Measurements from ENCODE around the gene FOXO3. TPM values are rescaled to one million over a fixed set of nuclear protein-coding genes. Genes with fewer than 3 reads are reported as not detected.
"Not testable (repeated sequence)": the region's sequence is repeated elsewhere in the genome, so short reads cannot be mapped to it uniquely, and the experiment has no call there.

Gene FOXO3
- total RNA-seq, 6 experiments from 2014 or later: 21.1 to 28.9 (median 24.2) TPM

GRCh38 chr6:108557494-108558371 lies 3.0 kb upstream of the FOXO3 start:
- Mint-ChIP-seq H3K27me3 (ENCODE audit: insufficient read depth) (peaks cover 13% of the 10 kb centered on the region), H3K4me1 (ENCODE audit: low read depth) (peaks cover 27% of the 10 kb centered on the region), H3K27ac (peak overlapping the region; percentile 88), H3K36me3 (ENCODE audit: low read depth) (peaks cover 12% of the 10 kb centered on the region), H3K4me3 (peak overlapping the region; percentile 96), H3K9me3 (no peaks in the 10 kb centered on the region)
- TF ChIP-seq, protein P1, sequence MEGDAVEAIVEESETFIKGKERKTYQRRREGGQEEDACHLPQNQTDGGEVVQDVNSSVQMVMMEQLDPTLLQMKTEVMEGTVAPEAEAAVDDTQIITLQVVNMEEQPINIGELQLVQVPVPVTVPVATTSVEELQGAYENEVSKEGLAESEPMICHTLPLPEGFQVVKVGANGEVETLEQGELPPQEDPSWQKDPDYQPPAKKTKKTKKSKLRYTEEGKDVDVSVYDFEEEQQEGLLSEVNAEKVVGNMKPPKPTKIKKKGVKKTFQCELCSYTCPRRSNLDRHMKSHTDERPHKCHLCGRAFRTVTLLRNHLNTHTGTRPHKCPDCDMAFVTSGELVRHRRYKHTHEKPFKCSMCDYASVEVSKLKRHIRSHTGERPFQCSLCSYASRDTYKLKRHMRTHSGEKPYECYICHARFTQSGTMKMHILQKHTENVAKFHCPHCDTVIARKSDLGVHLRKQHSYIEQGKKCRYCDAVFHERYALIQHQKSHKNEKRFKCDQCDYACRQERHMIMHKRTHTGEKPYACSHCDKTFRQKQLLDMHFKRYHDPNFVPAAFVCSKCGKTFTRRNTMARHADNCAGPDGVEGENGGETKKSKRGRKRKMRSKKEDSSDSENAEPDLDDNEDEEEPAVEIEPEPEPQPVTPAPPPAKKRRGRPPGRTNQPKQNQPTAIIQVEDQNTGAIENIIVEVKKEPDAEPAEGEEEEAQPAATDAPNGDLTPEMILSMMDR (IDR thresholded peaks at IDR 0.05): 0 out of 2 replicates have a peak, but pooled peaks have one; percentile 28
- DNase-seq: peak; percentile 61

DNA sequence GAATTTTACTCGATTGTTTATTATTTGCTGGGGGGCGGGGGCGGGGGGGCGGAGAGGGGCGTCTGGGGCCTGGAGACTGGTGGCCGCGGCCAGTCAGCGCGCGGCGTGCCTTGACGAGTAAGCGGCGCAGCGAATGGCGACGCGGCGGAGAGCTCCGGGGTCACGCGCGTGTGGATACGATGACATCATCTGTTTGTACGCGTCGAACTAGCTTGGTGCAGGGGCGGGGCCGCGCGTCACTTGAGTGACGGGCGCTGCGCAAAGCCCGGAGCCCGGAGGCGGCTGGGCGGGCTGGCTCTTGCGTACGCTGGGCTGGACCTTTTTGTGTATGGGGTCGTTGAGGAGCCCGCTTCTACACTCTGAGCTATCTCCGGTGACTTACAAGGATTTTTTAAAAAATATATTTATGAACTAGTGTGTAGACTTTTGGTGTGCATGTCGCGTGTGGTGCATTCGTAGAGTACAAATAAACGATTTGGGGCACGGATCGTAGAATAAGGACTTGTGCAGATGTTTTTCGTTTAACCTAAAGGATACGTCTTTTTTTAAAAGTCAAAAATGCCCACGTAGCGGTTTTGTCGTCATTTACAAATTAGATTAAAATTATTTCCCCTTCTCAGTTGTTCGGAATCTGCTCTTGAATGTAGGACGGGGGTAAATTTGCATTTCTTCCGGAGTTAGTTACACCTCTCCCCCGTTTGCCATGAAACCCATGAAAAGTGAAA lies 2.2 kb upstream of the FOXO3 start:
- Mint-ChIP-seq H3K9me3 (no peaks in the 10 kb centered on the region), H3K36me3 (ENCODE audit: low read depth) (peaks cover 19% of the 10 kb centered on the region), H3K27me3 (ENCODE audit: insufficient read depth) (peaks cover 11% of the 10 kb centered on the region), H3K4me3 (peak overlapping the region; percentile 96), H3K4me1 (ENCODE audit: low read depth) (peaks cover 35% of the 10 kb centered on the region), H3K27ac (peak overlapping the region; percentile 88)
- TF ChIP-seq, protein P1 (IDR thresholded peaks at IDR 0.05): no peak
- peak; percentile 99 for DNase-seq

GRCh38 chr6:108559097-108559883 lies 1.4 kb upstream of the FOXO3 start:
- H3K4me3 Mint-ChIP-seq: peak overlapping the region; percentile 96
- H3K27ac Mint-ChIP-seq: peak overlapping the region; percentile 88
- TF ChIP-seq, protein P1 (IDR thresholded peaks at IDR 0.05): no peak

DNA sequence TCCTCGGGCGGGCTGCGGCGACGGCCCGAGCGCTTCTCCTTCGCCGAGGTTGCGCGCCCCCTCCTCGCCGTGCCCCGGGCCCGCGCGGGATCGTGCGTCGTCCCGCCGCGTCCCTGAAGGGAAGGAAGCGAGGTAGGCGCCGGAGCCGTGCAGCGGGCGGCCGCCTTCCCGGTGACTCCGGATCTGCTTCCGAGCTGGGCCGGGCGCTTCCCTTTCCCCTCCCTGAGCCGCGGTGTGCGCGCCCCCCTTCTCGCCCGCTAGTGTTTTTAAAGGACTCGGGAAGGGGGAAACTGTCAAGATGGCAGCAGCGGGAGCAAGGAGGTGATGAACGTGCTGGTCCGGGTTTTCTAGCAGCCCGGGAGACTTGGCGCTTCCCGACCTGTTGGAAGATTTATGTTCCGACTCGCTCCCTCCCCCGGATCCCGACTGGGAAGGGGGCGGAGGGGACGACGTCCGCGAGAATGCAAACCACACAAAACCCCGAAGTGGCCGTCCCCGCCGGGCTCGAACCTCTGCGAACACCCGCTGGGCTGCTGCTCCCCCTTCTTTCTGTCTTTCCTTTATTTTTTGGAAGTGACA lies 744 bp upstream of the FOXO3 start:
- DNase-seq: peak; percentile 64
- Mint-ChIP-seq H3K27me3 (ENCODE audit: insufficient read depth) (peaks cover 5% of the 10 kb centered on the region; the same call in 1 of the 2 replicates), H3K27ac (peak overlapping the region; percentile 84), H3K4me1 (ENCODE audit: low read depth) (peaks cover 49% of the 10 kb centered on the region), H3K36me3 (ENCODE audit: low read depth) (peaks cover 19% of the 10 kb centered on the region), H3K4me3 (peak overlapping the region; percentile 90), H3K9me3 (no peaks in the 10 kb centered on the region)
- TF ChIP-seq, protein P1 (IDR thresholded peaks at IDR 0.05): no peak; the same call in 1 of the 2 replicates

More at GRCh38 chr6:108559097-108559883, 1.4 kb upstream of the FOXO3 start:
- Mint-ChIP-seq H3K36me3 (ENCODE audit: low read depth) (peaks cover 19% of the 10 kb centered on the region), H3K27me3 (ENCODE audit: insufficient read depth) (peaks cover 5% of the 10 kb centered on the region; the same call in 1 of the 2 replicates), H3K9me3 (no peaks in the 10 kb centered on the region), H3K4me1 (ENCODE audit: low read depth) (peaks cover 42% of the 10 kb centered on the region)
- peak; percentile 77 for DNase-seq

DNA sequence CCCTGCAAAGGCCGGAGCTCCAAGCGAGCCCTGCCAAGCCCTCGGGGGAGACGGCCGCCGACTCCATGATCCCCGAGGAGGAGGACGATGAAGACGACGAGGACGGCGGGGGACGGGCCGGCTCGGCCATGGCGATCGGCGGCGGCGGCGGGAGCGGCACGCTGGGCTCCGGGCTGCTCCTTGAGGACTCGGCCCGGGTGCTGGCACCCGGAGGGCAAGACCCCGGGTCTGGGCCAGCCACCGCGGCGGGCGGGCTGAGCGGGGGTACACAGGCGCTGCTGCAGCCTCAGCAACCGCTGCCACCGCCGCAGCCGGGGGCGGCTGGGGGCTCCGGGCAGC lies 561 bp downstream of the FOXO3 start:
- Mint-ChIP-seq H3K4me3 (peak overlapping the region; percentile 97), H3K4me1 (ENCODE audit: low read depth) (peaks cover 53% of the 10 kb centered on the region), H3K36me3 (ENCODE audit: low read depth) (peaks cover 19% of the 10 kb centered on the region)
- H3K27me3 Mint-ChIP-seq (ENCODE audit: insufficient read depth); DNase-seq; H3K27ac Mint-ChIP-seq; H3K9me3 Mint-ChIP-seq: not testable (repeated sequence)
